ENCODE measurements around the gene DPP6.

DNA sequence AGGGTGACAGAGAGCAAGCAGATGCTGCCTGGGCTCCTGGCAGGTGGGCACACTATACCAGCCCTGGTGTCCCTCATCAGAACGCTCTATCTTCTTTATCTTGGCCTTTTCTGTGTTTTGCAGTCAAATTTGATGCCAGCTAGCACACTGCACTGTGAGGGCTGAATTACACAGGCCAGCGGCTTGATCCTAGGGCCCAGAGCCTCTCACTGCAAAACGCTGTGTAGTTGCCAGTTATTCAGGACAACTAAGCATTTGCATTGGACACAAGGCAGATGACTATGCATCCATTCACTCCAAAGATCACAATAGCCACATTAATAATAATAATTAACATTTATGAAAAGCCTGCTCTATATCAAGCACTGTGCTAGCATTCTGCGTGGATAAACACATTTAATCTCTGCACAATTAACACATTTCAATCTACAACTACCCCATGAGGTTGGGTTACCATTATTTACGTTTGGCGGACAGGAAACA, 850.4 kb downstream of the DPP6 start:
- TF ChIP-seq, protein P1, sequence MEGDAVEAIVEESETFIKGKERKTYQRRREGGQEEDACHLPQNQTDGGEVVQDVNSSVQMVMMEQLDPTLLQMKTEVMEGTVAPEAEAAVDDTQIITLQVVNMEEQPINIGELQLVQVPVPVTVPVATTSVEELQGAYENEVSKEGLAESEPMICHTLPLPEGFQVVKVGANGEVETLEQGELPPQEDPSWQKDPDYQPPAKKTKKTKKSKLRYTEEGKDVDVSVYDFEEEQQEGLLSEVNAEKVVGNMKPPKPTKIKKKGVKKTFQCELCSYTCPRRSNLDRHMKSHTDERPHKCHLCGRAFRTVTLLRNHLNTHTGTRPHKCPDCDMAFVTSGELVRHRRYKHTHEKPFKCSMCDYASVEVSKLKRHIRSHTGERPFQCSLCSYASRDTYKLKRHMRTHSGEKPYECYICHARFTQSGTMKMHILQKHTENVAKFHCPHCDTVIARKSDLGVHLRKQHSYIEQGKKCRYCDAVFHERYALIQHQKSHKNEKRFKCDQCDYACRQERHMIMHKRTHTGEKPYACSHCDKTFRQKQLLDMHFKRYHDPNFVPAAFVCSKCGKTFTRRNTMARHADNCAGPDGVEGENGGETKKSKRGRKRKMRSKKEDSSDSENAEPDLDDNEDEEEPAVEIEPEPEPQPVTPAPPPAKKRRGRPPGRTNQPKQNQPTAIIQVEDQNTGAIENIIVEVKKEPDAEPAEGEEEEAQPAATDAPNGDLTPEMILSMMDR (conservative IDR thresholded peaks at IDR 0.05; ENCODE audit: low read depth, low read length), result no peak
- no peak for TF ChIP-seq EZH2 (IDR thresholded peaks at IDR 0.05; ENCODE audit: low read length, unreplicated experiment)
